Uterus (tissue), 2 donors: Measurements from ENCODE around the gene SNX27.

ENCODE experiments used
- CTCF ChIP-seq, 4 experiments: fragments of 200-600 bp in 2 of 4; fragments of 450-650 bp in 2 of 4; sonication (generic) in 2 of 4; IDR thresholded peaks; one replicate each; pipeline ENCODE4 v1.5.1; 2016 to 2019; ENCODE audit warnings: antibody characterized with exemption in 4 of 4, mild to moderate bottlenecking in 2 of 4, moderate library complexity in 1 of 4
- POLR2A ChIP-seq, 2 donors: fragments of 450-650 bp; IDR thresholded peaks; one replicate each; pipeline ENCODE4 v1.6.1; 2016; ENCODE audit warnings: antibody characterized with exemption in 2 of 2, mild to moderate bottlenecking in 1 of 2, moderate library complexity in 1 of 2

- TF ChIP-seq POLR2A (IDR thresholded peaks at IDR 0.05) (no peak), CTCF (IDR thresholded peaks at IDR 0.05) (no peak)
These were observed 26.2 kb upstream of the SNX27 start for GRCh38 chr1:151585622-151586021.
